AG08396 (cell line): ENCODE measurements around the gene IL25.
"Not testable (repeated sequence)": the region's sequence is repeated elsewhere in the genome, so short reads cannot be mapped to it uniquely, and the experiment has no call there.

Experiments used
- DNase-seq: peaks from one replicate; pipeline ENCODE4 v3.0.0; 2012; ENCODE audit warnings: low spot score, mixed read lengths

Gene IL25

GRCh38 chr14:23389396-23389795 is 16.8 kb downstream of the IL25 start:
- no peak for DNase-seq

- not testable (repeated sequence) for DNase-seq
Measured at GRCh38 chr14:23389871-23390270, 17.3 kb downstream of the IL25 start.

DNA sequence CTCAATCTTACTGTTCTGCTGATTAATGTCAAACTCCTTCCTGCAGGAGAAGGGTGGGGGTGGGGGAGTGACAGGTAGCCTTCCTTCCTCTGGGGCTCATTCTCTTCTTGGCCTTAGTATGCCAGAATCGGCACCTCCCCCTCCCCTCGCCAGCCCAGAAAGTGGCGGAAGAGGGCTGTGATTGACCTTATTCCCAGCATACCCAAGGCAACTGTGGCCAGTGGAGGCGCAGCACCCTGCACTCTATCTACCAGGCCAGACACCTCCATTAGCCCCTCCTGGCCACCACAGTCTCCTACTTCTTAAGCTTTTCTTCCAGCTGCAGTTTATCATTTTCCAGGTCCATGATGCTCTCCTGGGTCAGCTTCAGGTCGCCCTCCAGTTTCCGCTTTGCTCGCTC is 20.0 kb downstream of the IL25 start:
- DNase-seq = no peak

DNA sequence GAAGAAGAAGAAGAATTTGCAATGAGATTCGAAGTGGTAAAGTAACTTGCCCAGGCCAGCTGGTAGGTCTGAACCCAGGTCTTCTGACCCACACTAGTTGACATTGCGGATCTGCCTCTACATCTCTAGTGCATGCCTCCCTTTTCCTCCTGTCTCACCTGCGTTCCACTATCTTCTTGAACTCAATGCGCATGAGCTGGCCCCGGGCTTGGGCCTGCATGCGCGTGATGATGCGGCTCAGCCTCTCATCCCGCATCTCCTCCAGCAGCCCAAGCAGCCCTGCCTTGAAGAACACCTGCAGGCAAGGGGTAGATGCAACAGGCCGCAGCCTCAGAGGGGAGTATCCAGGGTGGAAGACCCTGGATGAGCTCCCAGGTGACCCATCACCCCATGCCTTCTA is 23.5 kb downstream of the IL25 start:
- DNase-seq = no peak

GRCh38 chr14:23396781-23397407 is 24.3 kb downstream of the IL25 start:
- no peak for DNase-seq

GRCh38 chr14:23398348-23398747 is 25.7 kb downstream of the IL25 start:
- no peak for DNase-seq

DNA sequence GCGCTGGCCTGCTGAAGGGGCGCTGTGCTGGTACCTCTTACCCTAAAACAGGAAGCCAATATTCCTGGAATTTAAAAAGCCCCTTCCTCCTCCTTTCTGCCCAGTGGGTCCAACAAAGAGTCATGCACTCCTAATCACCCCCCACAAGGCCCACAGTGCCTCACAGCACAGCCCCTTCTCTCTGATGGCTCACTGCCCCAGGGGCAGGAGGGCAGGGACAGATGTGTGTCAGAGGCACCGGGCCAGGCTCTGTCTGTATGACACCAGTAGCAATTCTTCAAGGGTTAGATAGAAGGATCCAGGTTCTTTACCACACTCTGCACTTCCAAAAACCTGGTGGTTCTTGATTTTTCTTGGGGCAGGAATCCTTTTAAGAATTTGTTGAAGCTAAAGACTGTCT is 26.5 kb downstream of the IL25 start:
- DNase-seq = no peak

GRCh38 chr14:23399591-23399990 is 27.0 kb downstream of the IL25 start:
- no peak for DNase-seq

- not testable (repeated sequence) for DNase-seq
Measured at GRCh38 chr14:23400496-23401149, 28.0 kb downstream of the IL25 start.

DNA sequence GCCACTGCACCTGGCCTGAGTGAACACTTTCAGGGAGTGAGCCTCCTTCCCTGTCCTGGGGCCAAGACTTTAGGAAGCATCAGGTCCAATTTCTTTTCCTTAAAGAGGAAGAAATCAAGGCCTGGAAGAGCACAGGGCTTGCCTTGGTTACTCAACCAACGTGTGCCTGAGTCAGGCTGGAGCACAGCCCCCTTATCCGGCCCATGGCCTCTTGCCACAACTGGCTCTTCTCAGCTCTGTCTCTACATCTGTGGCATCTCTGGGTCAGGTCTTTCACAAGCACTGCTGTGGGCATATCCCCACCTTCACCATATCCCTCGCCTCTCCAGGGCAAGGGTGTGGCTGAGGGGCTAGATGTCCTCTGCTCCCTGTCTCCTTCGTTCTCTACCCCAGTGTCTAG is 28.7 kb downstream of the IL25 start:
- DNase-seq = no peak

GRCh38 chr14:23402296-23403138 is 29.9 kb downstream of the IL25 start:
- no peak for DNase-seq

DNA sequence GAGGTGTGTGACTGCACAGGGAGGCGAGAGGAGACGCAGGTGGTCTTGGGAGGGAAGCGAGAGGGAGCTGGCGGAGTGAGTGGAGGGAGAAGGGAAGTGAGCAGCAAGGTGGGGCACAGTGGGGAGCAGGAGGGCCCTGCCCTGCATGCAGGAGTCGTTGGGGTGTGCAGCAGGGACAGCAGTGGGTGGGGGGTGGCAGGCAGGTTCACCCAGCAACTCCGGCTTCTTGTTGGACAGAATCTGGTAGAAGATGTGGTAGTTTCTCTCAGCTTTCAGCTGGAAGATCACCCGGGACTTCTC is 30.5 kb downstream of the IL25 start:
- no peak for DNase-seq

- no peak for DNase-seq
Measured at GRCh38 chr14:23403908-23404307, 31.3 kb downstream of the IL25 start.

- no peak for DNase-seq
Measured at GRCh38 chr14:23404331-23404900, 31.8 kb downstream of the IL25 start.

GRCh38 chr14:23405096-23405495 is 32.5 kb downstream of the IL25 start:
- no peak for DNase-seq

DNA sequence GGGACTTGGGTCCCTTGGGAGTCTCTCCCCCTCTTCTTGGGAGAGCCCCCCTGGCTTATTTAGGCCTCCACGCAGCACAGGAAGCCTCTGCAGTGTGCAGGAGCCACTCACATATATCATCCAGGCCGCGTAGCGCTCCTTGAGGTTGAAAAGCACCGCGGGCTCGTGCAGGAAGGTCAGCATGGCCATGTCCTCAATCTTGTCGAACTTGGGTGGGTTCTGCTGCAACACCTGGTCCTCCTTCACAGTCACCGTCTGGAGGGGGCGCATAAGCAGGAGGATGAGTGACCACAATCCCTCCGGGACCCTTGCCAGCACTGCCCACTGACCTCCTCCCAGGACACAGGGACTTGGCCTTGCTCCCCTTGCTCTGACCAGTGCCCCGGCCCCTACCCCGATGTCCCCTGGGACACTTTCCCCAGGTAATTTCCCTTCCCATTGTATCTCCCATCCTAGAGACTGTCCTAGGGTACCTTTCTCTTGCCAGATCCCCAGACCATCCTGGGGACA is 33.0 kb downstream of the IL25 start:
- no peak for DNase-seq

- DNase-seq = no peak
Measured at GRCh38 chr14:23406244-23406643, 33.6 kb downstream of the IL25 start.

DNA sequence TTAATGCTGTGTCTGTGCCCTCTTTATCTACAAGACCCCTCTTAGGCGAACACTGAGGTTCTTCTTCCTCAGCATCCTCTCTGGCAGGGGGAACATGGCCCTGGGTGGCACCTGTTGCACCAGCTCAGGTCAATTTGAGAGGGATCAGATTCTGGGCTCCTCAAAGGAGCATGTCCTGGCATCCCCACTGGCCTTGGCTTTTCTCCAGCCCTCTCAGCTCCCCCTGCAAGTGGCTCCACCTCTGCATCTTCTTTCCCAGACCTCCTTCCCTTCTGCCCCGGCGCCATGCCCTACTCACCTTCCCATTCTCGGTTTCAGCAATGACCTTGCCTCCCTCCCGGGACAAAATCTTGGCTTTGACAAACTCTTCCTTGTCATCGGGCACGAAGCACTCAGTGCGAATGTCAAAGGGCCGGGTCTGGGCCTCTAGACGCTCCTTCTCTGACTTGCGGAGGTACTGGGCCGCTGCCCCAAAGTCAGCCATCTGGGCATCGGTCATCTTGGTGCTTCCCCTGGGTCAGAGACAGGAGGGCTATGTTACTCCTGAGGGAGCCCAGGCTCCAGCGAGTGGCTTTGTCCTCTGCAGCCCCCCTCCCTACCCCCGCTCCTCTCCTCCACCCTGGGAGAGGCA is 34.2 kb downstream of the IL25 start:
- DNase-seq = no peak

GRCh38 chr14:23407516-23408306 is 35.1 kb downstream of the IL25 start, which contains the start of gene MYH6:
Gene MYH6 (minus strand): TSS chr14:23408273. CDS start chr14:23407223, 1,050 bp downstream.
- no peak for DNase-seq

DNA sequence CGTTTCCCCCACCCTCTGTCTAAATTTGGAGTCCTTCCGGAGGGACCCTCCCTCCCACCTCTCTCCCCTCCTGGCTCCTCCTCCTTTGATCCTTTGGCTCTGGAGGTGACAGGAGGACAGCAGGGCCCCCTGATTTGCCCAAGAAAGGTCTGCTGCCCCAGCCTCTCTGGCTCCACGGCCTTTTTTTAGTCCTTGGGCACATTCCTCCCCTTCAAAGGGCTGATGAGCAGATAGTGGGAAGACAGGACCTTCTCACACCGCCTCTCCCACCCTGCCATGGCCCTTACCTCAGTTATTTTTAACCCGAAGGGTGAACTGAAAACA is 35.7 kb downstream of the IL25 start:
- DNase-seq = no peak

- no peak for DNase-seq
Measured at GRCh38 chr14:23409475-23409874, 36.9 kb downstream of the IL25 start.
